Measurements from ENCODE around the gene FABP6. TPM values are rescaled to one million over a fixed set of nuclear protein-coding genes. Genes with fewer than 3 reads are reported as not detected.

The FABP6 gene
- total RNA-seq, 1 experiment from 2014 or later: 2.9 TPM

DNA sequence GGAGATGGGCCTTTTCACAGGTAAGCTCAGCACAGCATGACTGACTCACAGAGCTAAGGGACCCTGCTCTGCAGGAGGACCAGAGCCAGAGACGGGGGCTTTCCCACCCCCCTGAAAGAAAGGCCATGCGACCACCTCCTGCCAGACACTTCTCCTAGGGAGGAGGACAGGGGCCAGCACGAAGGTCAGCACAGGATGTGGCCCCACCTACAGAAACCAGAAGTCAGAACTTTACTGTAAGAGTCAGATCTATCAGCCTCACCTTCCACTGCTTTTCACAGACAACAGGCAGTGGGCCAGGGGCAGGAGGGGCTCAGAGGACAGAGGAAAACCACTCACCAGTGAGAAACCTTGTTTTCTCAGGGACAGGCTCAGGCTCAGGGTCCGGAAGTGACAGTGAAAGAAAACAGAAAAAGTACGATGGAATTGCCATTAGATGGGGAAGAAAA, 45.2 kb downstream of the FABP6 start:
- Mint-ChIP-seq H3K4me1 (peaks cover 45% of the 10 kb centered on the region), H3K9me3 (no peaks in the 10 kb centered on the region), H3K27me3 (ENCODE audit: low read depth) (no peaks in the 10 kb centered on the region), H3K4me3 (no peak overlapping the region), H3K27ac (peak overlapping the region; percentile 95), H3K36me3 (peaks cover 35% of the 10 kb centered on the region)
- no peak for TF ChIP-seq ZNF512 (CRISPR knock-in tag; IDR thresholded peaks at IDR 0.05; ENCODE audit: borderline replicate concordance)
- no peak for TF ChIP-seq ZNF317 (CRISPR knock-in tag; IDR thresholded peaks at IDR 0.05; ENCODE audit: borderline replicate concordance, low read depth)
- TF ChIP-seq, protein P1, sequence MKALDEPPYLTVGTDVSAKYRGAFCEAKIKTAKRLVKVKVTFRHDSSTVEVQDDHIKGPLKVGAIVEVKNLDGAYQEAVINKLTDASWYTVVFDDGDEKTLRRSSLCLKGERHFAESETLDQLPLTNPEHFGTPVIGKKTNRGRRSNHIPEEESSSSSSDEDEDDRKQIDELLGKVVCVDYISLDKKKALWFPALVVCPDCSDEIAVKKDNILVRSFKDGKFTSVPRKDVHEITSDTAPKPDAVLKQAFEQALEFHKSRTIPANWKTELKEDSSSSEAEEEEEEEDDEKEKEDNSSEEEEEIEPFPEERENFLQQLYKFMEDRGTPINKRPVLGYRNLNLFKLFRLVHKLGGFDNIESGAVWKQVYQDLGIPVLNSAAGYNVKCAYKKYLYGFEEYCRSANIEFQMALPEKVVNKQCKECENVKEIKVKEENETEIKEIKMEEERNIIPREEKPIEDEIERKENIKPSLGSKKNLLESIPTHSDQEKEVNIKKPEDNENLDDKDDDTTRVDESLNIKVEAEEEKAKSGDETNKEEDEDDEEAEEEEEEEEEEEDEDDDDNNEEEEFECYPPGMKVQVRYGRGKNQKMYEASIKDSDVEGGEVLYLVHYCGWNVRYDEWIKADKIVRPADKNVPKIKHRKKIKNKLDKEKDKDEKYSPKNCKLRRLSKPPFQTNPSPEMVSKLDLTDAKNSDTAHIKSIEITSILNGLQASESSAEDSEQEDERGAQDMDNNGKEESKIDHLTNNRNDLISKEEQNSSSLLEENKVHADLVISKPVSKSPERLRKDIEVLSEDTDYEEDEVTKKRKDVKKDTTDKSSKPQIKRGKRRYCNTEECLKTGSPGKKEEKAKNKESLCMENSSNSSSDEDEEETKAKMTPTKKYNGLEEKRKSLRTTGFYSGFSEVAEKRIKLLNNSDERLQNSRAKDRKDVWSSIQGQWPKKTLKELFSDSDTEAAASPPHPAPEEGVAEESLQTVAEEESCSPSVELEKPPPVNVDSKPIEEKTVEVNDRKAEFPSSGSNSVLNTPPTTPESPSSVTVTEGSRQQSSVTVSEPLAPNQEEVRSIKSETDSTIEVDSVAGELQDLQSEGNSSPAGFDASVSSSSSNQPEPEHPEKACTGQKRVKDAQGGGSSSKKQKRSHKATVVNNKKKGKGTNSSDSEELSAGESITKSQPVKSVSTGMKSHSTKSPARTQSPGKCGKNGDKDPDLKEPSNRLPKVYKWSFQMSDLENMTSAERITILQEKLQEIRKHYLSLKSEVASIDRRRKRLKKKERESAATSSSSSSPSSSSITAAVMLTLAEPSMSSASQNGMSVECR (CRISPR knock-in tag; IDR thresholded peaks at IDR 0.05; ENCODE audit: borderline replicate concordance): no peak
- TF ChIP-seq ZNF425 (CRISPR knock-in tag; conservative IDR thresholded peaks at IDR 0.05): no peak
- TF ChIP-seq GTF2I (CRISPR knock-in tag; conservative IDR thresholded peaks at IDR 0.05): no peak
- no peak for TF ChIP-seq ZNF263 (CRISPR knock-in tag; IDR thresholded peaks at IDR 0.05; ENCODE audit: low read depth)
- TF ChIP-seq ATF1 (CRISPR knock-in tag; IDR thresholded peaks at IDR 0.05): no peak
- no peak for TF ChIP-seq FOXK1 (CRISPR knock-in tag; IDR thresholded peaks at IDR 0.05)
- no peak for TF ChIP-seq SMAD3 (CRISPR knock-in tag; IDR thresholded peaks at IDR 0.05; ENCODE audit: borderline replicate concordance)
- no peak for TF ChIP-seq SOX15 (CRISPR knock-in tag; IDR thresholded peaks at IDR 0.05)
- CTCF ChIA-PET: interaction anchor here (1.2 kb wide), 1 partner anchor 253 kb away, joined by 3 read pairs; no protein-coding TSS in a partner anchor
- POLR2A ChIA-PET: interaction anchor here (0.6 kb wide), 1 partner anchor 178 kb away, joined by 3 read pairs; no protein-coding TSS in a partner anchor
- ATAC-seq (no peak), DNase-seq (ENCODE audit: low spot score) (no peak)

- Mint-ChIP-seq H3K4me3 (no peak overlapping the region), H3K4me1 (peaks cover 48% of the 10 kb centered on the region), H3K36me3 (peaks cover 44% of the 10 kb centered on the region), H3K27me3 (ENCODE audit: low read depth) (no peaks in the 10 kb centered on the region), H3K27ac (peak overlapping the region; percentile 88), H3K9me3 (no peaks in the 10 kb centered on the region)
- DNase-seq (ENCODE audit: low spot score) (no peak), ATAC-seq (peak; percentile 38)
- ChIA-PET CTCF (interaction anchor here (0.6 to 1.1 kb wide), 4 partner anchors 9 to 137 kb away, joined by 3 to 4 read pairs (median 4); no protein-coding TSS in a partner anchor), POLR2A (interaction anchor here (0.7 kb wide), 1 partner anchor 144 kb away, joined by 4 read pairs; no protein-coding TSS in a partner anchor)
- TF ChIP-seq TCF7 (CRISPR knock-in tag; IDR thresholded peaks at IDR 0.05; ENCODE audit: low read depth) (no peak), ZNF423 (CRISPR knock-in tag; IDR thresholded peaks at IDR 0.05) (no peak), ATF1 (CRISPR knock-in tag; IDR thresholded peaks at IDR 0.05) (no peak), PREB (CRISPR knock-in tag; IDR thresholded peaks at IDR 0.05; ENCODE audit: borderline replicate concordance) (no peak), ETV6 (CRISPR knock-in tag; IDR thresholded peaks at IDR 0.05) (no peak), ZNF317 (CRISPR knock-in tag; IDR thresholded peaks at IDR 0.05; ENCODE audit: borderline replicate concordance, low read depth) (no peak), FOXP1 (CRISPR knock-in tag; IDR thresholded peaks at IDR 0.05; ENCODE audit: borderline replicate concordance) (no peak)
- TF ChIP-seq, protein P1 (CRISPR knock-in tag; IDR thresholded peaks at IDR 0.05; ENCODE audit: borderline replicate concordance): no peak
- TF ChIP-seq, protein P2, sequence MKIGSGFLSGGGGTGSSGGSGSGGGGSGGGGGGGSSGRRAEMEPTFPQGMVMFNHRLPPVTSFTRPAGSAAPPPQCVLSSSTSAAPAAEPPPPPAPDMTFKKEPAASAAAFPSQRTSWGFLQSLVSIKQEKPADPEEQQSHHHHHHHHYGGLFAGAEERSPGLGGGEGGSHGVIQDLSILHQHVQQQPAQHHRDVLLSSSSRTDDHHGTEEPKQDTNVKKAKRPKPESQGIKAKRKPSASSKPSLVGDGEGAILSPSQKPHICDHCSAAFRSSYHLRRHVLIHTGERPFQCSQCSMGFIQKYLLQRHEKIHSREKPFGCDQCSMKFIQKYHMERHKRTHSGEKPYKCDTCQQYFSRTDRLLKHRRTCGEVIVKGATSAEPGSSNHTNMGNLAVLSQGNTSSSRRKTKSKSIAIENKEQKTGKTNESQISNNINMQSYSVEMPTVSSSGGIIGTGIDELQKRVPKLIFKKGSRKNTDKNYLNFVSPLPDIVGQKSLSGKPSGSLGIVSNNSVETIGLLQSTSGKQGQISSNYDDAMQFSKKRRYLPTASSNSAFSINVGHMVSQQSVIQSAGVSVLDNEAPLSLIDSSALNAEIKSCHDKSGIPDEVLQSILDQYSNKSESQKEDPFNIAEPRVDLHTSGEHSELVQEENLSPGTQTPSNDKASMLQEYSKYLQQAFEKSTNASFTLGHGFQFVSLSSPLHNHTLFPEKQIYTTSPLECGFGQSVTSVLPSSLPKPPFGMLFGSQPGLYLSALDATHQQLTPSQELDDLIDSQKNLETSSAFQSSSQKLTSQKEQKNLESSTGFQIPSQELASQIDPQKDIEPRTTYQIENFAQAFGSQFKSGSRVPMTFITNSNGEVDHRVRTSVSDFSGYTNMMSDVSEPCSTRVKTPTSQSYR (CRISPR knock-in tag; IDR thresholded peaks at IDR 0.05): no peak
Observed at GRCh38 chr5:160278343-160278742, 49.0 kb downstream of the FABP6 start.
